SU-DHL-6 (cell line): ENCODE measurements around the gene NUTF2.

Experiments used
- CTCF ChIP-seq: fragments of 200-600 bp; sonication (generic); IDR thresholded peaks from one replicate; pipeline ENCODE4 v1.5.1; 2017; ENCODE audit warnings: antibody characterized with exemption, mild to moderate bottlenecking, low read length, moderate library complexity; ENCODE audit not compliant: insufficient read depth, poor library complexity, severe bottlenecking
- EZH2phosphoT487 ChIP-seq: fragments of 200-600 bp; sonication (generic), shearing (Covaris generic); conservative IDR thresholded peaks from 2 replicates; pipeline ENCODE4 v1.6.1; 2018; ENCODE audit warnings: mild to moderate bottlenecking, antibody characterized with exemption, low read length, moderate library complexity, mixed read lengths

- TF ChIP-seq EZH2phosphoT487: no peak
- no peak for TF ChIP-seq CTCF
Observed at GRCh38 chr16:67873435-67874370, 27.0 kb downstream of the NUTF2 start.
